ENCODE measurements around the gene CDH4.

The CDH4 gene

GRCh38 chr20:61684583-61685235 lies 432.6 kb downstream of the CDH4 start:
- no peak for FAIRE-seq

- FAIRE-seq: no peak
Observed at GRCh38 chr20:61685462-61685861, 433.4 kb downstream of the CDH4 start.

GRCh38 chr20:61686051-61686936 lies 434.2 kb downstream of the CDH4 start:
- no peak for FAIRE-seq

GRCh38 chr20:61688411-61688810 lies 436.4 kb downstream of the CDH4 start:
- no peak for FAIRE-seq

- no peak for FAIRE-seq
Observed at GRCh38 chr20:61690150-61690549, 438.1 kb downstream of the CDH4 start.

- FAIRE-seq: no peak
Observed at GRCh38 chr20:61690993-61691838, 439.2 kb downstream of the CDH4 start.

- FAIRE-seq: no peak
Observed at GRCh38 chr20:61691978-61692377, 439.9 kb downstream of the CDH4 start.

- no peak for FAIRE-seq
Observed at GRCh38 chr20:61692479-61692878, 440.4 kb downstream of the CDH4 start.

GRCh38 chr20:61693055-61693600 lies 441.1 kb downstream of the CDH4 start:
- no peak for FAIRE-seq

- FAIRE-seq: no peak
Observed at GRCh38 chr20:61694682-61695081, 442.6 kb downstream of the CDH4 start.

- no peak for FAIRE-seq
Observed at GRCh38 chr20:61695741-61696140, 443.7 kb downstream of the CDH4 start.

GRCh38 chr20:61696181-61696735 lies 444.2 kb downstream of the CDH4 start:
- no peak for FAIRE-seq

GRCh38 chr20:61697666-61698597 lies 445.9 kb downstream of the CDH4 start:
- FAIRE-seq: no peak

- FAIRE-seq: no peak
Observed at GRCh38 chr20:61698598-61699494, 446.8 kb downstream of the CDH4 start.

- no peak for FAIRE-seq
Observed at GRCh38 chr20:61699495-61700374, 447.7 kb downstream of the CDH4 start.

GRCh38 chr20:61700595-61701140 lies 448.6 kb downstream of the CDH4 start:
- FAIRE-seq: no peak

- FAIRE-seq: no peak
Observed at GRCh38 chr20:61701401-61701800, 449.3 kb downstream of the CDH4 start.

- FAIRE-seq: no peak
Observed at GRCh38 chr20:61701802-61702201, 449.7 kb downstream of the CDH4 start.

- FAIRE-seq: no peak
Observed at GRCh38 chr20:61702246-61702645, 450.2 kb downstream of the CDH4 start.
